NCI-H1105 treated with DMSO at 0.1 percent for 48 hours (cell line): ENCODE results near the gene ASTN1.

Source experiments
- DNase-seq: peaks from one replicate; lab custom pipeline; 2025; lab: John Stamatoyannopoulos, UW

ASTN1 gene

DNA sequence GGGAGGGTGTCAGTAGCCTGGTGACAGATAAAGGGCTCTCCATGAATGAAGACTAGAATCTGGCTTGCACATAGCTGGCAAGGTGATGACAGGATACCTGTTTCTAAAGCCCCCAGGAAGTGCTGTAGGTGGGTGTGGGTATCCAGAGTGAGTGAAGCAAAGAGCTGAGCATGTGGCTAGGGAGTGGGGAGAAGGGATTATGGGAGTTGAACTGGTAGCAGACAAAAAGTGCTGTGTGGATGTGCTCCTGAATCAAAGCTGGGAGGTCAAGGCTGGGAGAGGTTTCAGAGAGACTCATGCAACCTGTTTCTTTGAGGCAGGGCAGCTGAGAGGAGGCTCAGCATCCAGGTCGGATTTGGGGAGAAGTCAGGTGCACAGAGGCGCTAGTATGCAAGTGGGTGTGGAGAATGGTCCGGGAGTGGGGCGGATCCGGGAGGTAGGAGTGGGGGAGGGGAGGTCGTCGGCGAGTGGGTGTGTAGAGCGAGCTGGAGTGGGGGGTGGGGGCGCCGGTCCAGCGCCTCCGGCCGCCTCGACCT lies 600 bp downstream of the ASTN1 start:
- peak; percentile 37 for DNase-seq

- DNase-seq: no peak
Measured at GRCh38 chr1:177162243-177162642, 2.3 kb downstream of the ASTN1 start.

DNA sequence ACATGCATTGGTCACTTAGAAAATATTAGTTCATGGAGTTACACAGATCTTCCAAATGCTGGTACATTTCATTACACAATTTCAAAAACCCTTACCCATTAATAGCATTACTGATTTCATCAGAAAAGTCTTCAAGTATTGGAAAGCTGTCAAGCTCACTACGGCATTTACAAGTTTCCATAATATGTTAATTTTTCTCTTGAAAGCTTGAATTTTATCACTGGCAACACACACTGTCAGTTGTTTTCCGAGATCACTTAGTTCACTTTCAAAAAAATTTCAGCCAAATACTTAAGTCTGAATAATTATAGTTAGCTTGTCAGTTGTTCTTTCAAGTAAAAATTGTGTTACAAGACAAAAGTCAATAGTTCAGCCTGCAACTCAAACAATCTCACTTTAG lies 18.0 kb downstream of the ASTN1 start:
- no peak for DNase-seq

- DNase-seq: no peak
Measured at GRCh38 chr1:177145106-177146070, 19.1 kb downstream of the ASTN1 start.

- DNase-seq: no peak
Measured at GRCh38 chr1:177142791-177143271, 21.7 kb downstream of the ASTN1 start.

- no peak for DNase-seq
Measured at GRCh38 chr1:177142010-177142409, 22.5 kb downstream of the ASTN1 start.

- DNase-seq: no peak
Measured at GRCh38 chr1:177138347-177138746, 26.2 kb downstream of the ASTN1 start.

- DNase-seq: no peak
Measured at GRCh38 chr1:177137814-177138213, 26.7 kb downstream of the ASTN1 start.

GRCh38 chr1:177135250-177135649 lies 29.3 kb downstream of the ASTN1 start:
- no peak for DNase-seq

DNA sequence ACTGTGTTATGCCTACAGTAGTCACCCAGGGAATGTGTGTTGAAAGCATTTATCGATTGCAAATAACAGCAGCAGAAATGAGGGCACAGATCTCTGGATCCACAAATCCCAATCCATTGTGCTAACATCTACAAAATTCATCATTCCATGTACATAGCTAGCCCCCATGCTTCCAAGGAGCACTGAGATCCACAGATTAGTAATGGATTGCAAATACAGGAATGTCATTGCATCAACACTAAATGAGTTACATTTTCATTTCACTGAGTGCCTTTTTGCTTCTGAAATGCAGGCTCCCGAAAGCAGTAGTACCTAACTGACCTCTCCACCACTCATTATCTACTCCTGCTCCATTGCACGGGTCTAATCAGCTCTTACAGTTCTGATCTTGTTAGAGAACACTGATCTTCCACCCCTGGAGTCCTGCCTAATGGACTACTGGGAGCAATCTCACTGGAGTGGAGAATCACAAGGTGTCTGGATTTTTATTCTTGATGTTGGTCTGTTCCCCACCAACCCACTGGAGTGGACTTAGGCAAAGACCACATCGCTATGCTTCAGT lies 30.5 kb downstream of the ASTN1 start:
- no peak for DNase-seq

GRCh38 chr1:177132141-177132540 lies 32.4 kb downstream of the ASTN1 start:
- no peak for DNase-seq

DNA sequence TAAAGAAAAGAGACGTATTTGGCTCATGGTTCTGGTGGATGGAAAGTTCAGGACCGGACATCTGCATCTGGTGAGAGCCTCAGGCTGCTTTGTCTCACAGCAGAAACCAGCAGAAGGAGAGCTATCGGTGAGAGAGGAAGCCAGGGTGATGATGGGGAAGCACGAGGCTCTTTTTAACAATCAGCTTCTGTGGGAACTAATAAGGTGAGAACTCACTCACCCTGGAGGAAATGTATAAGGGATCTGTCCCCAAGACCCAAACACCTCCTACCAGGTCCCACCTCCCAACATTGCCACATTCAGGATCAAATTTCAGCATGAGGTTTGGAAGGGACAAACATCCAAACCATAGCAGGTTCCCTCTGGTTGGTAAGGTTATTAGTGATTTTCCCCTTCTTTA lies 32.8 kb downstream of the ASTN1 start:
- no peak for DNase-seq

DNA sequence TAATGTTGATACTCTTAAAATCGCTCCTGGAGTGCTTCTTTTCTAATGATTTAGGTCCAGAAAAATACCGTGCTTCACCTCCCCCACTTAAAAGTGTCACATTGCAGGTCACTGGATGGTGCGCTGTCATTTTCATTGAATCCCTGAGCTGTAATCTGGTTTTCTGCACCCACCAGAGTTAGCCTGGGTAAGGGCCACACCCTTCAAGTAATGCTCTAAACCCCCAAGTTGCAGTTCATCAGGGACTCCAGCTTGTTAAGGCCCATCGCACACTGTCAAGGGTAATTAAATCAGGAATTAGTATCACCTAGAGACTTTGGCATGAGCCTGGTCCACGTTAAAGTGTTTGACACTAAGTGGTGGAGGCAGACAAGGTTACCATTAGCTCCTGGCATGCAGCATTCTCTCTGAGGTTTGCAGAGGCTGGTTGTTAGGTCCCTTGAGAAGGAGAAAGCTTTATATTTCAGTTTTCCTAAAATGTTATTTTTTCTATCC lies 34.0 kb downstream of the ASTN1 start:
- DNase-seq: no peak

- no peak for DNase-seq
Measured at GRCh38 chr1:177128665-177129281, 35.7 kb downstream of the ASTN1 start.

DNA sequence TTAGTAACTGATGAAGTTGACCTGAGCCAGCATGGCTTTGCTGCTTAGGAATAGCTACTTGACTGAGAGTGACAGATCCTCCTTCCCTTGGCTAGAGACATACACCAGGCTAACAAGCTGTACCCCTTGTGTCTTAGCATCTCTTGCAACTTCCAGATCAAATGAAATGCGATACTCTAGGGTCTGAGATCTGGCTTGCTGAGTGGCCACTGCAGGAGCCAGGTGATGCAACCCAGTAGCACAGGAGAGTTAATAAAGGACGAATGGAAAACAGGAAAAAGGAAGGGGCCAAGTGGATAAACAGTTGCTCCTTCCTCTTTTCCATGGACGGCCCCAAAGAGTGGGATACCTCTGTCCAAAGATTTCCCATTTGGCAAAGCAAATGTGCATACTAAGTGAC lies 38.2 kb downstream of the ASTN1 start:
- no peak for DNase-seq

DNA sequence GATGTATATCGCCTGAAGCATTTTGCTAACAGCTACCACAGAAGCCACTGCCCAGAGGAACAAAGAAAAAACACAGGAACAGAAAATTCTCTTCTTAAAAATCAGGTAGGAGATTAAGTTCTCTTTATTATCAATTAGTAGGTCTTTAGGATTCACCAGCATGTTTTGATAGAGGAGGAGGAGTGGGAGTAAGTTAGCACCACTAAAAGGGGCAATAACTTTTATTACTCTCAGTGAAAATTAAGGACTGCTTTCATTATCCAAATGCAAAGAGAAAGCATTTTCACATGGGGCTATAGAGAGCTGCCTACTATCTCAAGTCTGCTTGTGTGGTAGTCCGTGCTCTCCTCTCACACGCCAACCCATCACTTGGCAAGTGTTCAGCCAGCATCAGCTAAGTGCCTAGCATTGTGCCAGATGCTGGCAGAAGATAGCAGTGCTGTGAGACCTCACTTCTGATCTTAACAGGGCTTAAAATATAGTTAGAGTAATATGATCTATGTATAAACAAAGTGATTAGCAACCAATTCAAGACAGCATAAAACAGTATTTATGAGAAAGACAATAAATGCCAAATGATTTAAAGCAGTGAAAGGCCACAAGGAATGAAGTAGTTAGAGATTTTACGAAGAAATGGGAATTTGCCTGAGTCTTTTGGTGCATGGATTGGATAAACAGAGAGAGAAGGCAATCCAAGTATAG lies 39.8 kb downstream of the ASTN1 start:
- no peak for DNase-seq

GRCh38 chr1:177122461-177123251 lies 41.9 kb downstream of the ASTN1 start:
- DNase-seq: no peak

GRCh38 chr1:177119311-177119710 lies 45.2 kb downstream of the ASTN1 start:
- DNase-seq: peak; percentile 17

DNA sequence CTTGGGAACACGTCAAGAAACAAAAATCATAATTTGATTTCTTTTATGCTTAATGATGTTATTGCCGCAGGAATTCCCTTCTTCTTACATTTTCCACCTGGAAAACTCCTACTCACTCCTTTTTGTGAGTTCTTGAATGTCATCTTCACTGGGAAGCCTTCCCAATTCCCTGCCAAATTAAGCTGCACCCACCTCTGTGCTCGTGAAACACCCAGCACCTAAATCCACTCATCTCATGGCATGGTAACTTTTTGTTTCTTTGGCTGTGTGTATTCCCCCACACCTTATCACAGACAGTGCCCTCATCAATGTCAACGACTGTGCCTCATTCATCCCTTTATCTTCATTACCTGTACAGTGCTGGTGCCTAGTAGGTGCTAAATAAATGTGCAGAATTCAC lies 45.6 kb downstream of the ASTN1 start:
- DNase-seq: no peak

- DNase-seq: no peak
Measured at GRCh38 chr1:177116941-177117340, 47.6 kb downstream of the ASTN1 start.
